IMR-90 (cell line): ENCODE data around the gene FAM171A1. TPM values are rescaled to one million over a fixed set of nuclear protein-coding genes. Genes with fewer than 3 reads are reported as not detected.
A peak's percentile ranks its signal among the peaks of the same experiment; 100 is the strongest.

Experiments
- ATAC-seq: fragments of 200-7000 bp; cut with Tn5 transposase; 2 replicates; pipeline ENCODE4 v1.9.1; 2020; ENCODE audit warnings: low read depth, mild to moderate bottlenecking, moderate library complexity
- BruUV-seq: library from RNA; stranded (reverse); fragments of 400-500 nt; replicated peaks from 2 replicates; lab custom pipeline; 2021; lab: Mats Ljungman, UMichigan
- CTCF ChIA-PET: fragments of 300-600 bp; formaldehyde crosslinking; extraction: SDS; loops from one replicate; lab custom pipeline; 2021; ENCODE audit warnings: antibody characterized with exemption; lab: Yijun Ruan, JAX
- POLR2A ChIA-PET: fragments of 300-600 bp; sonication (Branson Sonifier 250); formaldehyde crosslinking; loops from one replicate; lab custom pipeline; 2022; ENCODE audit warnings: antibody characterized with exemption; ENCODE audit not compliant: unreplicated experiment; lab: Charles Lee
- DNase-seq: peaks from one replicate; pipeline ENCODE4 v3.0.0; 2013
- H2AFZ ChIP-seq: replicated peaks from 2 replicates; pipeline ENCODE3; 2013; ENCODE audit warnings: low read length, mild to moderate bottlenecking; ENCODE audit not compliant: poor library complexity
- H2AK5ac ChIP-seq: 2 replicates; pipeline ENCODE4 v1.6.1; 2013; ENCODE audit warnings: low read depth, low read length, inconsistent platforms
- H2AK9ac ChIP-seq: replicated peaks from 2 replicates; pipeline ENCODE3; 2013; ENCODE audit warnings: mild to moderate bottlenecking, low read depth, low read length, moderate library complexity; ENCODE audit not compliant: poor library complexity
- H2BK120ac ChIP-seq: 2 replicates; pipeline ENCODE4 v1.6.1; 2013; ENCODE audit warnings: low read depth, low read length, inconsistent platforms
- H2BK15ac ChIP-seq: 3 replicates; pipeline ENCODE4 v1.6.1; 2013; ENCODE audit warnings: low read depth, low read length, inconsistent platforms
- H2BK20ac ChIP-seq: 2 replicates; pipeline ENCODE4 v1.6.1; 2013; ENCODE audit warnings: low read depth, mild to moderate bottlenecking, inconsistent platforms, low read length, moderate library complexity
- H2BK5ac ChIP-seq: 2 replicates; pipeline ENCODE4 v1.6.1; 2013; ENCODE audit warnings: mild to moderate bottlenecking, low read depth, low read length, inconsistent platforms; ENCODE audit not compliant: poor library complexity, severe bottlenecking
- H3K14ac ChIP-seq: replicated peaks from 2 replicates; pipeline ENCODE4 v1.6.1; 2013; ENCODE audit warnings: low read depth, low read length, inconsistent platforms
- H3K18ac ChIP-seq: 2 replicates; pipeline ENCODE4 v1.6.1; 2013; ENCODE audit warnings: low read depth, low read length, control low read depth
- H3K23ac ChIP-seq: 2 replicates; pipeline ENCODE4 v1.6.1; 2013; ENCODE audit warnings: low read depth, low read length, inconsistent platforms
- H3K27ac ChIP-seq: 2 replicates; pipeline ENCODE4 v1.5.1; 2013; ENCODE audit warnings: mild to moderate bottlenecking, control low read depth, low read length; ENCODE audit not compliant: insufficient read depth
- H3K27me3 ChIP-seq: 2 replicates; pipeline ENCODE4 v1.6.1; 2013; ENCODE audit warnings: low read length; ENCODE audit not compliant: control insufficient read depth, insufficient read depth
- H3K36me3 ChIP-seq: 2 replicates; pipeline ENCODE4 v1.6.1; 2013; ENCODE audit warnings: low read length, mixed read lengths; ENCODE audit not compliant: control insufficient read depth, insufficient read depth
- H3K4ac ChIP-seq: 2 replicates; pipeline ENCODE4 v1.6.1; 2013; ENCODE audit warnings: low read depth, low read length, inconsistent platforms
- H3K4me1 ChIP-seq: 2 replicates; pipeline ENCODE4 v1.6.1; 2013; ENCODE audit warnings: low read length, mixed read lengths; ENCODE audit not compliant: control insufficient read depth, insufficient read depth
- H3K4me2 ChIP-seq: 2 replicates; pipeline ENCODE4 v1.6.1; 2013; ENCODE audit warnings: low read depth, mild to moderate bottlenecking, control low read depth, low read length, moderate library complexity
- H3K4me3 ChIP-seq: 2 replicates; pipeline ENCODE4 v1.5.1; 2013; ENCODE audit warnings: low read depth, mild to moderate bottlenecking, control low read depth, low read length, moderate library complexity; ENCODE audit not compliant: insufficient read depth
- H3K56ac ChIP-seq: 2 replicates; pipeline ENCODE4 v1.6.1; 2013; ENCODE audit warnings: low read length, inconsistent platforms; ENCODE audit not compliant: insufficient read depth; ENCODE audit errors: extremely low read depth
- H3K79me1 ChIP-seq, 2 experiments: 2 replicates each; pipeline ENCODE4 v1.6.1; 2013; ENCODE audit warnings: low read length in 2 of 2, inconsistent platforms in 1 of 2, low read depth in 1 of 2
- H3K9ac ChIP-seq: 2 replicates; pipeline ENCODE4 v1.6.1; 2013; ENCODE audit warnings: low read depth, low read length, control low read depth
- H3K9me1 ChIP-seq: 2 replicates; pipeline ENCODE4 v1.6.1; 2013; ENCODE audit warnings: low read length, inconsistent platforms; ENCODE audit not compliant: insufficient read depth
- H3K9me3 ChIP-seq: 2 replicates; pipeline ENCODE4 v1.6.1; 2013; ENCODE audit warnings: low read length; ENCODE audit not compliant: control insufficient read depth, insufficient read depth
- H4K20me1 ChIP-seq: 2 replicates; pipeline ENCODE4 v1.6.1; 2013; ENCODE audit warnings: low read length, inconsistent platforms; ENCODE audit not compliant: insufficient read depth
- H4K5ac ChIP-seq: 2 replicates; pipeline ENCODE4 v1.6.1; 2013; ENCODE audit warnings: mild to moderate bottlenecking, low read depth, low read length, control low read depth
- H4K8ac ChIP-seq, 2 experiments: 2 replicates each; pipeline ENCODE4 v1.6.1; 2013; ENCODE audit warnings: low read depth in 2 of 2, low read length in 2 of 2, control low read depth in 1 of 2, inconsistent platforms in 1 of 2
- H4K91ac ChIP-seq: 2 replicates; pipeline ENCODE4 v1.6.1; 2013; ENCODE audit warnings: low read depth, low read length, inconsistent platforms; ENCODE audit not compliant: insufficient read depth
- BHLHE40 ChIP-seq: fragments of 150-350 bp; IDR thresholded peaks from 2 replicates; pipeline ENCODE4 v1.6.1; 2016; ENCODE audit warnings: mild to moderate bottlenecking, low read depth, low read length
- CEBPB ChIP-seq: IDR thresholded peaks from 2 replicates; pipeline ENCODE4 v1.6.1; 2012; ENCODE audit warnings: low read depth, low read length, improper control_type of control experiment
- CHD1 ChIP-seq: IDR thresholded peaks from 2 replicates; pipeline ENCODE4 v1.6.1; 2012; ENCODE audit warnings: low read depth, low read length, improper control_type of control experiment
- CTCF ChIP-seq: conservative IDR thresholded peaks from 2 replicates; pipeline ENCODE4 v1.5.1; 2012; ENCODE audit warnings: mild to moderate bottlenecking, low read depth, low read length, improper control_type of control experiment
- FOS ChIP-seq: fragments of 150-350 bp; IDR thresholded peaks from 2 replicates; pipeline ENCODE4 v1.6.1; 2016; ENCODE audit warnings: low read depth, low read length
- MAFK ChIP-seq: IDR thresholded peaks from 2 replicates; pipeline ENCODE4 v1.6.1; 2012; ENCODE audit warnings: low read depth, low read length, improper control_type of control experiment
- MAZ ChIP-seq: IDR thresholded peaks from 2 replicates; pipeline ENCODE4 v1.6.1; 2012; ENCODE audit warnings: low read depth, mild to moderate bottlenecking, low read length, improper control_type of control experiment, moderate library complexity, borderline replicate concordance
- MXI1 ChIP-seq: IDR thresholded peaks from 2 replicates; pipeline ENCODE4 v1.6.1; 2012; ENCODE audit warnings: low read depth, mild to moderate bottlenecking, low read length, moderate library complexity, borderline replicate concordance
- NFE2L2 ChIP-seq: fragments of 150-350 bp; IDR thresholded peaks from 2 replicates; pipeline ENCODE4 v1.6.1; 2016; ENCODE audit warnings: low read depth, mild to moderate bottlenecking, low read length
- POLR2A ChIP-seq: IDR thresholded peaks from 2 replicates; pipeline ENCODE4 v1.6.1; 2012; ENCODE audit warnings: mild to moderate bottlenecking, low read depth, low read length
- RAD21 ChIP-seq: IDR thresholded peaks from 2 replicates; pipeline ENCODE4 v1.6.1; 2012; ENCODE audit warnings: low read length, improper control_type of control experiment
- RCOR1 ChIP-seq: IDR thresholded peaks from 2 replicates; pipeline ENCODE4 v1.6.1; 2012; ENCODE audit warnings: mild to moderate bottlenecking, low read length, improper control_type of control experiment; ENCODE audit not compliant: insufficient replicate concordance
- RFX5 ChIP-seq: IDR thresholded peaks from 2 replicates; pipeline ENCODE4 v1.8.0; 2012; ENCODE audit warnings: low read depth, mild to moderate bottlenecking, low read length, moderate library complexity
- SMC3 ChIP-seq: fragments of 150-350 bp; IDR thresholded peaks from 2 replicates; pipeline ENCODE4 v1.6.1; 2016; ENCODE audit warnings: low read depth, mild to moderate bottlenecking, antibody characterized with exemption, low read length, moderate library complexity
- WGBS, 2 experiments: methylation state at CpG; one replicate each; pipeline versions ENCODE4 v1.1.5 to v1.1.7; 2013; ENCODE audit warnings: missing lambda C conversion rate in 2 of 2; ENCODE audit not compliant: insufficient read length in 1 of 2; ENCODE audit errors: extremely low coverage in 2 of 2; 5-methylcytosine and 5-hydroxymethylcytosine counted together
- dilution Hi-C: fragments of 300-500 bp; cut with HindIII; formaldehyde crosslinking; loops from one replicate; pipeline ENCODE4 v1.14.3; 2018; ENCODE audit warnings: low sequenced_read_pairs; ENCODE audit not compliant: unreplicated experiment
- in situ Hi-C: fragments of 300-500 bp; cut with MboI; formaldehyde crosslinking; loops from 3 replicates; pipeline ENCODE4 v1.14.3; 2019; ENCODE audit warnings: low sequenced_read_pairs, inconsistent platforms, mixed read lengths
- intact Hi-C: fragments of 100-400 bp; cut with micrococcal nuclease; formaldehyde crosslinking; loops from 2 replicates; pipeline ENCODE4 v1.10.0; 2022
- polyA plus RNA-seq, 3 experiments: library from polyadenylated mRNA; depleted of rRNA; stranded (reverse); fragments of >200 nt; gene quantifications; 2 replicates each; pipeline ENCODE4 v1.2.3, GENCODE V29; 2012; ENCODE audit warnings: low replicate concordance in 1 of 3
- total RNA-seq: library from RNA; depleted of rRNA; stranded (reverse); fragments of >200 nt; gene quantifications from 2 replicates; pipeline ENCODE4 v1.2.3, GENCODE V29; 2012
- TF ChIP-seq, protein P1 (sequence below): fragments of 150-350 bp; IDR thresholded peaks from 2 replicates; pipeline ENCODE4 v1.6.1; 2016; ENCODE audit warnings: low read depth, mild to moderate bottlenecking, low read length, moderate library complexity, borderline replicate concordance

The FAM171A1 gene
- total and polyA plus RNA-seq, 2 of the 4 experiments (the other 2 are of a cell fraction): 20.3 to 30.6 TPM

DNA sequence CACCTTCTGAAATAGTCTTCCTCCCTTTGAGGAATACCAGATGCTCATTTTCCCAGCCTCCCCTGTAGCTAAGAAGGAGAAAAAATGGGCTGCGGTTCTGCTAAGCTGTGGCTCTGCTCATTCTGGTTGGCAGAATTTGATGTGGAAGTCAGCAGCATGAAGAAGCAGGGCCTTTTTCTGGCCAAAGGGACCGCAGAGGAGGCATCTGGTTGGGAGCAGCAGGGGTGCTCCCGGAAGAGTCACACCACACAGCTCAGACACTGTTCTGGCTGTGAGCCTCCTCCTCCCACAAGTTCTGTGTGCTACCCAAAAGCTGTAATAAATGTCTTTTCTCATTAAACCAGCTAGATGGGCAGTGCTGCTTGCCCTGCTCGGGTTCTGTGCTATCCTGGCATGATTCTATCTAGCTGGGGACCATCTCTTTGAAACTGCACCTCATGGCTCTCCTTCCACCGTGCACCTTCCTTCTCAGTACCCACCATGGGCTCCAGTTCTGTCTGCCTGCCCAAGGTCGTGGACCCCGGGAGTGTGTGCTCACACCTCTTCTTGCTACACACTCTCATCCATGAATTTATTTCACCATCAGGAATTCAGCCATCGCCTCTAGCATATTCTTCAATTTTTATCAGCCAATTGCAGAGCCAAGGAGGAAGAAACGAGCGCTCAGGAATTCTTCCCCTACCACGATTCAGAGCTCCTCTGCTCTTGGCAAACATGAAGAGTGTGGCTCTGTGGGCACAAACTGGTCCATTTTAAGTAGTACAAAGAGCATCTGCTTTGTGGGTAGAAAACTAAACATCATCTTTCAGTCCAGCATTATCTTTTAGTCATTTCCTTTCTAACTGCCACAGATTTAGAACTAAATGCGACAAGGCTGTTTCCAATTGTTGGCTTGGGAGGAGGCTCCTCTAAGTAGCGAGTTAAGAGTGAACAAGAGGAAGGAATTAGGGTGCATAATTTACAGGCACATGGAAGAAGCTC lies 76.9 kb downstream of the FAM171A1 start:
- Histone ChIP-seq H2BK15ac (no peak overlapping the region), H2AFZ (peak overlapping the region; percentile 8), H2BK20ac (no peak overlapping the region), H3K4ac (no peak overlapping the region), H3K36me3 (no peaks in the 10 kb centered on the region), H4K8ac (no peak overlapping the region), H3K9me3 (no peaks in the 10 kb centered on the region), H2AK9ac (no peak overlapping the region), H3K27ac (no peak overlapping the region), H4K91ac (no peak overlapping the region), H4K5ac (no peak overlapping the region), H2BK120ac (no peak overlapping the region), H3K4me3 (no peak overlapping the region), H3K79me1 (peaks cover 5 to 24% of the 10 kb centered on the region in 2 experiments; a peak in 3 of 4 replicates), H2BK5ac (no peak overlapping the region), H3K9ac (no peak overlapping the region), H3K23ac (no peak overlapping the region), H3K56ac (no peak overlapping the region), H3K9me1 (peaks cover 5% of the 10 kb centered on the region; the same call in 1 of the 2 replicates), H3K4me1 (peaks cover 1% of the 10 kb centered on the region; the same call in 1 of the 2 replicates), H3K18ac (no peak overlapping the region), H2AK5ac (no peak overlapping the region), H3K4me2 (no peak overlapping the region), H3K14ac (no peak overlapping the region), H3K27me3 (no peaks in the 10 kb centered on the region), H4K20me1 (no peaks in the 10 kb centered on the region)
- ChIA-PET CTCF (interaction anchor here (1.0 kb wide), 1 partner anchor 13 kb away, joined by 3 read pairs; no protein-coding TSS in a partner anchor), POLR2A (no interaction called here)
- intact Hi-C loops: no loop called here
- in situ Hi-C loops: no loop called here
- ATAC-seq (peak; percentile 21; the same call in 1 of the 2 replicates), DNase-seq (peak; percentile 25)
- WGBS, 2 experiments: 92% methylated on average over 4 of the region's 13 CpGs; no CpG with 5 or more reads in 1 of the 2 experiments
- dilution Hi-C loops: no loop called here
- no TSS peak for BruUV-seq
- no peak for TF ChIP-seq FOS
- TF ChIP-seq RFX5: no peak
- no peak for TF ChIP-seq RCOR1
- no peak for TF ChIP-seq POLR2A
- TF ChIP-seq CTCF: no peak
- TF ChIP-seq, protein P1, sequence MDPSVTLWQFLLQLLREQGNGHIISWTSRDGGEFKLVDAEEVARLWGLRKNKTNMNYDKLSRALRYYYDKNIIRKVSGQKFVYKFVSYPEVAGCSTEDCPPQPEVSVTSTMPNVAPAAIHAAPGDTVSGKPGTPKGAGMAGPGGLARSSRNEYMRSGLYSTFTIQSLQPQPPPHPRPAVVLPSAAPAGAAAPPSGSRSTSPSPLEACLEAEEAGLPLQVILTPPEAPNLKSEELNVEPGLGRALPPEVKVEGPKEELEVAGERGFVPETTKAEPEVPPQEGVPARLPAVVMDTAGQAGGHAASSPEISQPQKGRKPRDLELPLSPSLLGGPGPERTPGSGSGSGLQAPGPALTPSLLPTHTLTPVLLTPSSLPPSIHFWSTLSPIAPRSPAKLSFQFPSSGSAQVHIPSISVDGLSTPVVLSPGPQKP: no peak
- TF ChIP-seq CHD1: no peak
- TF ChIP-seq SMC3: no peak
- no peak for TF ChIP-seq MXI1
- no peak for TF ChIP-seq NFE2L2
- no peak for TF ChIP-seq RAD21
- TF ChIP-seq MAZ: no peak
- TF ChIP-seq BHLHE40: no peak
- no peak for TF ChIP-seq CEBPB
- no peak for TF ChIP-seq MAFK
